Naive thymus-derived CD4-positive, alpha-beta T cell (primary cell): ENCODE measurements around the gene CLN5. TPM values are rescaled to one million over a fixed set of nuclear protein-coding genes. Genes with fewer than 3 reads are reported as not detected.
"Not testable (repeated sequence)": the region's sequence is repeated elsewhere in the genome, so short reads cannot be mapped to it uniquely, and the experiment has no call there.

ENCODE experiments used
- ATAC-seq: fragments of 150-1000 bp; cut with Tn5 transposase; 2 replicates; pipeline ENCODE4 v1.10.0; 2021; ENCODE audit warnings: mild to moderate bottlenecking, moderate library complexity
- CTCF ChIA-PET: fragments of 350-600 bp; sonication (Branson Sonifier 250); formaldehyde crosslinking; loops from one replicate; lab custom pipeline; 2021; ENCODE audit warnings: antibody characterized with exemption; lab: Charles Lee
- POLR2A ChIA-PET: fragments of 350-600 bp; sonication (Branson Sonifier 250); formaldehyde crosslinking; loops from one replicate; lab custom pipeline; 2021; ENCODE audit warnings: antibody characterized with exemption, inconsistent platforms; lab: Charles Lee
- DNase-seq, 9 donors: peaks; one replicate each; pipeline versions ENCODE4 v3.0.0 to v3.0.0-alpha.2; 2020 to 2022; ENCODE audit warnings: mixed read lengths in 1 of 9
- H3K27ac ChIP-seq: one replicate; pipeline ENCODE4 v1.7.0; 2013; ENCODE audit warnings: mild to moderate bottlenecking, low read depth, low read length, moderate library complexity
- H3K27me3 ChIP-seq, 2 donors: one replicate each; pipeline ENCODE4 v1.7.0; 2013; ENCODE audit warnings: low read length in 2 of 2, mild to moderate bottlenecking in 2 of 2, moderate library complexity in 2 of 2; ENCODE audit not compliant: control insufficient read depth in 2 of 2, insufficient read depth in 2 of 2
- H3K36me3 ChIP-seq, 3 experiments: 1 replicate in 2 of 3; 2 replicates in 1 of 3; pipeline ENCODE4 v1.7.0; 2013; ENCODE audit warnings: low read length in 3 of 3, mild to moderate bottlenecking in 3 of 3, moderate library complexity in 1 of 3; ENCODE audit not compliant: insufficient read depth in 3 of 3, control insufficient read depth in 2 of 3
- H3K4me1 ChIP-seq, 2 donors: one replicate each; pipeline ENCODE4 v1.7.0; 2013; ENCODE audit warnings: low read length in 2 of 2, mild to moderate bottlenecking in 2 of 2, moderate library complexity in 1 of 2; ENCODE audit not compliant: control insufficient read depth in 2 of 2, insufficient read depth in 2 of 2
- H3K4me3 ChIP-seq: 2 replicates; pipeline ENCODE4 v1.7.0; 2013; ENCODE audit warnings: mild to moderate bottlenecking, low read length
- H3K9me3 ChIP-seq, 3 experiments: 1 replicate in 2 of 3; 2 replicates in 1 of 3; pipeline ENCODE4 v1.7.0; 2013; ENCODE audit warnings: low read length in 3 of 3; ENCODE audit not compliant: control insufficient read depth in 2 of 3
- H3K27ac Mint-ChIP-seq, 9 donors: one replicate each; pipeline ENCODE4 v1.8.0; 2020 to 2022; ENCODE audit warnings: mixed read lengths in 9 of 9, mild to moderate bottlenecking in 8 of 9, moderate library complexity in 5 of 9, inconsistent platforms in 2 of 9
- H3K27me3 Mint-ChIP-seq, 5 donors: one replicate each; pipeline ENCODE4 v1.8.0; 2021 to 2022; ENCODE audit warnings: mixed read lengths in 5 of 5, mild to moderate bottlenecking in 1 of 5
- H3K36me3 Mint-ChIP-seq, 5 donors: one replicate each; pipeline ENCODE4 v1.8.0; 2020 to 2022; ENCODE audit warnings: mixed read lengths in 5 of 5, mild to moderate bottlenecking in 3 of 5, inconsistent platforms in 1 of 5
- H3K4me1 Mint-ChIP-seq, 7 donors: one replicate each; pipeline ENCODE4 v1.8.0; 2020 to 2022; ENCODE audit warnings: mixed read lengths in 7 of 7, mild to moderate bottlenecking in 3 of 7, inconsistent platforms in 1 of 7
- H3K4me3 Mint-ChIP-seq, 10 donors: one replicate each; pipeline ENCODE4 v1.8.0; 2020 to 2022; ENCODE audit warnings: mild to moderate bottlenecking in 10 of 10, mixed read lengths in 10 of 10, moderate library complexity in 6 of 10, inconsistent platforms in 2 of 10
- H3K9me3 Mint-ChIP-seq, 11 donors: one replicate each; pipeline ENCODE4 v1.8.0; 2020 to 2022; ENCODE audit warnings: mixed read lengths in 11 of 11, mild to moderate bottlenecking in 4 of 11, inconsistent platforms in 1 of 11, moderate library complexity in 1 of 11
- intact Hi-C, 2 donors: fragments of 100-400 bp; cut with micrococcal nuclease; formaldehyde crosslinking; loops; one replicate each; pipeline ENCODE4 v1.15.1; 2023
- polyA plus RNA-seq, 2 donors: library from polyadenylated mRNA; unstranded; fragments of 300-500 nt; fragmentation: Illumina TruSeq; gene quantifications; one replicate each; pipeline ENCODE4 v1.2.3, GENCODE V29; 2021
- total RNA-seq, 6 experiments: library from RNA in 5 of 6; stranded (reverse) in 5 of 6; gene quantifications; 1 replicate in 5 of 6; 2 replicates in 1 of 6; pipeline ENCODE4 v1.2.3 and lab custom pipeline; 2021 to 2026

The CLN5 gene
- total and polyA plus RNA-seq, 7 experiments from 2014 or later, result 18.9 to 45.3 (median 27.7) TPM

GRCh38 chr13:76953968-76954367 is 37.9 kb upstream of the CLN5 start:
- CTCF ChIA-PET, result no interaction called here
- Mint-ChIP-seq H3K4me1 (peaks cover 0 to 2% (median 0%) of the 10 kb centered on the region in 7 donors), H3K9me3 (peaks cover 2 to 11% (median 6%) of the 10 kb centered on the region in 11 donors), H3K27me3 (peaks cover 4 to 45% (median 26%) of the 10 kb centered on the region in 5 donors), H3K36me3 (peaks cover 0 to 7% (median 3%) of the 10 kb centered on the region in 5 donors), H3K4me3 (no peak overlapping the region), H3K27ac (no peak overlapping the region)
- Histone ChIP-seq H3K36me3 (no peaks in the 10 kb centered on the region), H3K9me3 (no peaks in the 10 kb centered on the region), H3K4me3 (no peak overlapping the region), H3K4me1 (no peaks in the 10 kb centered on the region), H3K27ac (no peak overlapping the region), H3K27me3 (no peaks in the 10 kb centered on the region)
- DNase-seq (no peak), ATAC-seq (no peak)
- intact Hi-C loops, result no loop called here
- POLR2A ChIA-PET, result no interaction called here

GRCh38 chr13:76954538-76954937 is 37.3 kb upstream of the CLN5 start:
- intact Hi-C loops, result no loop called here
- ChIA-PET CTCF (no interaction called here), POLR2A (no interaction called here)
- peaks cover 3 to 15% (median 10%) of the 10 kb centered on the region in 11 donors for H3K9me3 Mint-ChIP-seq
- H3K9me3 ChIP-seq, result peaks cover 0 to 2% (median 0%) of the 10 kb centered on the region in 3 experiments
- ATAC-seq, result no peak
- peaks cover 0 to 7% (median 3%) of the 10 kb centered on the region in 5 donors for H3K36me3 Mint-ChIP-seq
- H3K27ac ChIP-seq, result no peak overlapping the region
- no peak overlapping the region for H3K27ac Mint-ChIP-seq
- H3K36me3 ChIP-seq, result no peaks in the 10 kb centered on the region
- H3K4me3 ChIP-seq, result no peak overlapping the region
- H3K4me3 Mint-ChIP-seq, result no peak overlapping the region
- no peaks in the 10 kb centered on the region for H3K27me3 ChIP-seq
- peaks cover 0 to 2% (median 0%) of the 10 kb centered on the region in 7 donors for H3K4me1 Mint-ChIP-seq
- H3K27me3 Mint-ChIP-seq, result peaks cover 4 to 41% (median 23%) of the 10 kb centered on the region in 5 donors
- H3K4me1 ChIP-seq, result no peaks in the 10 kb centered on the region
- DNase-seq, result no peak

GRCh38 chr13:76955193-76955592 is 36.7 kb upstream of the CLN5 start:
- POLR2A ChIA-PET, result no interaction called here

GRCh38 chr13:76955661-76956060 is 36.2 kb upstream of the CLN5 start:
- H3K9me3 Mint-ChIP-seq, result peaks cover 8 to 24% (median 17%) of the 10 kb centered on the region in 11 donors
- ChIA-PET CTCF (interaction anchor here (0.8 to 0.9 kb wide), 2 partner anchors 25 to 53 kb away, joined by 3 read pairs; no protein-coding TSS in a partner anchor), POLR2A (no interaction called here)
- ATAC-seq, result no peak
- intact Hi-C loops, result no loop called here
- peaks cover 2 to 33% (median 16%) of the 10 kb centered on the region in 5 donors for H3K27me3 Mint-ChIP-seq
- Histone ChIP-seq H3K4me3 (no peak overlapping the region), H3K36me3 (no peaks in the 10 kb centered on the region), H3K27me3 (no peaks in the 10 kb centered on the region), H3K9me3 (peaks cover 0 to 13% (median 0%) of the 10 kb centered on the region in 3 experiments), H3K27ac (no peak overlapping the region), H3K4me1 (no peaks in the 10 kb centered on the region)
- no peak overlapping the region for H3K27ac Mint-ChIP-seq
- peaks cover 0 to 13% (median 9%) of the 10 kb centered on the region in 5 donors for H3K36me3 Mint-ChIP-seq
- no peak for DNase-seq
- no peak overlapping the region for H3K4me3 Mint-ChIP-seq
- H3K4me1 Mint-ChIP-seq, result no peaks in the 10 kb centered on the region

More at GRCh38 chr13:76955193-76955592, 36.7 kb upstream of the CLN5 start:
- no peak overlapping the region for H3K4me3 ChIP-seq
- H3K4me3 Mint-ChIP-seq, result no peak overlapping the region
- peaks cover 4 to 36% (median 19%) of the 10 kb centered on the region in 5 donors for H3K27me3 Mint-ChIP-seq
- peaks cover 0 to 8% (median 0%) of the 10 kb centered on the region in 3 experiments for H3K9me3 ChIP-seq
- CTCF ChIA-PET, result interaction anchor here (0.8 kb wide), 1 partner anchor 53 kb away, joined by 3 read pairs; no protein-coding TSS in a partner anchor
- intact Hi-C loops, result no loop called here
- ATAC-seq, result no peak
- DNase-seq, result no peak
- H3K27me3 ChIP-seq, result no peaks in the 10 kb centered on the region
- H3K27ac Mint-ChIP-seq, result no peak overlapping the region
- H3K36me3 Mint-ChIP-seq, result peaks cover 0 to 9% (median 5%) of the 10 kb centered on the region in 5 donors
- no peak overlapping the region for H3K27ac ChIP-seq
- H3K9me3 Mint-ChIP-seq, result peaks cover 4 to 20% (median 13%) of the 10 kb centered on the region in 11 donors
- no peaks in the 10 kb centered on the region for H3K36me3 ChIP-seq
- H3K4me1 ChIP-seq, result no peaks in the 10 kb centered on the region
- no peaks in the 10 kb centered on the region for H3K4me1 Mint-ChIP-seq

GRCh38 chr13:76958841-76959432 is 32.9 kb upstream of the CLN5 start:
- H3K27me3 ChIP-seq, result no peaks in the 10 kb centered on the region
- Mint-ChIP-seq H3K9me3 (peaks cover 11 to 36% (median 22%) of the 10 kb centered on the region in 11 donors), H3K4me3 (no peak overlapping the region), H3K27me3 (peaks cover 0 to 16% (median 6%) of the 10 kb centered on the region in 5 donors), H3K36me3 (peaks cover 0 to 15% (median 11%) of the 10 kb centered on the region in 5 donors), H3K4me1 (no peaks in the 10 kb centered on the region), H3K27ac (no peak overlapping the region)
- POLR2A ChIA-PET, result no interaction called here
- H3K4me3 ChIP-seq, result no peak overlapping the region
- CTCF ChIA-PET, result interaction anchor here (1.2 kb wide), 1 partner anchor 21 kb away, joined by 3 read pairs; no protein-coding TSS in a partner anchor
- peaks cover 0 to 17% (median 0%) of the 10 kb centered on the region in 3 experiments for H3K9me3 ChIP-seq
- H3K4me1 ChIP-seq, result no peaks in the 10 kb centered on the region
- DNase-seq, result no peak
- intact Hi-C loops, result no loop called here
- no peak for ATAC-seq
- no peaks in the 10 kb centered on the region for H3K36me3 ChIP-seq
- H3K27ac ChIP-seq, result no peak overlapping the region

- H3K27ac Mint-ChIP-seq, H3K36me3 ChIP-seq, H3K4me1 ChIP-seq, H3K4me3 ChIP-seq, H3K4me3 Mint-ChIP-seq, H3K4me1 Mint-ChIP-seq, H3K27me3 ChIP-seq, H3K27ac ChIP-seq, DNase-seq, ATAC-seq, POLR2A ChIA-PET, intact Hi-C loops: not testable (repeated sequence)
- H3K9me3 Mint-ChIP-seq, result peaks cover 11 to 36% (median 22%) of the 10 kb centered on the region in 11 donors
- CTCF ChIA-PET, result interaction anchor here (1.2 kb wide), 1 partner anchor 20 kb away, joined by 3 read pairs; no protein-coding TSS in a partner anchor
- peaks cover 0 to 15% (median 11%) of the 10 kb centered on the region in 5 donors for H3K36me3 Mint-ChIP-seq
- peaks cover 0 to 14% (median 6%) of the 10 kb centered on the region in 5 donors for H3K27me3 Mint-ChIP-seq
- H3K9me3 ChIP-seq, result peaks cover 0 to 17% (median 0%) of the 10 kb centered on the region in 3 experiments
These were observed 32.1 kb upstream of the CLN5 start for GRCh38 chr13:76959734-76960133.
